GM10266 (cell line): ENCODE results near the gene MAP4.
A peak's percentile ranks its signal among the peaks of the same experiment; 100 is the strongest.

Experiments
- DNase-seq: peaks from one replicate; pipeline ENCODE4 v3.0.0; 2012; ENCODE audit errors: extremely low spot score
- CTCF ChIP-seq: IDR thresholded peaks from 2 replicates; pipeline ENCODE4 v1.5.1; 2012; ENCODE audit warnings: mild to moderate bottlenecking, low read depth; ENCODE audit not compliant: control insufficient read depth, insufficient read depth; ENCODE audit errors: missing control alignments

The MAP4 gene

GRCh38 chr3:47885168-47885567 is 131.0 kb downstream of the MAP4 start:
- no peak for DNase-seq
- no peak for TF ChIP-seq CTCF

DNA sequence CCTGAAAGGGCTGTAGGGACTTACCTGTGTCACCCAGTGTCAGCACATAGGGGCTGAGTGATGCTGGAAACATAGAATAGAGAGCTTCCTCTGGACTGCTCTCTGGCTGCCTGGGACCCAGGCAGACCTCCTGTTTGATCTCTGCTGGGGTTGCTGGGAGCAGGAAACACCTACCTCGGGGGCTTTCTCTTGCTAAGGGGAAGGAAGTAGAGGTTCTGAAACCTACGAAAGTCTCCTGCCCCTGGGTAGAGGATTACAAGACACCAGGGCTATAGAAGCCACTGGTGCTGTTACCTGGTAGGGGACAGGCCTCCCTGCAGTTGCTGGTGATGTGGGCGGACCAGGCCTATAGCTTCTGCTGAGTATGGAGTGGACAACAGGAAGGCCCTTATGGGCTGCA is 131.6 kb downstream of the MAP4 start:
- DNase-seq = peak; percentile 60
- TF ChIP-seq CTCF = no peak

DNA sequence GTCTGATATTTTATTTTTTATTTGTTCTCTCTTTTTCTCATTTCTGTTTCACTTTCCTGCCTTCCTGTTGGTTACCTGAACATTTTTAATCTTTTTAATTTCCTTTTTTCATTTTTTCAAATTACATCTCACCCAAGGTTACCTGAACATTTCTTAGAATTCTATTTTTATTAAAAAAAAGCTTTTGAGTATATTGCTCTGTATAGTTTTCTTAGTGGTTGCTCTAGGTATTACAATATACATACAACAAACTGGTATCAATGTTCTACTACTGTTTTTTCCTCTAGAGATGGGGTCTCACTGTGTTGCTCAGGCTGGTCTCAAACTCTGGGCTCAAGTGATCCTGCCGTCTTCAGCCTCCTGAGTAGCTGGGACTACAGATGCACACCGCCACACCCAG is 133.9 kb downstream of the MAP4 start:
- no peak for DNase-seq
- no peak for TF ChIP-seq CTCF

- DNase-seq = no peak
- TF ChIP-seq CTCF = no peak
Measured at GRCh38 chr3:47877719-47878118, 138.5 kb downstream of the MAP4 start.

DNA sequence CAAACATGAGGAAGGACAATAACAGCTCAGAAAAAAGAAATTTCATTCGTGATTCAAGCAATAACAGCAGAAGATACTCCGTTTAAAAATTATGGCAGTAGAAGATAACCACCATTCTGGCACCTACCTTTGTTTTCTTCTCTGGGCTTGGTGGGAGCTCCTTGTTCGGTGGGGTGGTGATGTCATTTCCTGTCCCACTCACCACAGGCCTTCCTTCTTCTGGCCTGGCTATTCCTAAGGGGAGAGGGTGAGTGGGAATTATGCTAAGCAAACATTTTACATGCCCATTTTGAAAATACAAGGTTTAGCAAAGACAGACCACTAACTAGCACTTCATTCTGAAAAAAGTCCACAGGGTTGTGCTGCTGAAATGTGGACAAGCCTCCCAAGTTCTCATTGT is 138.9 kb downstream of the MAP4 start:
- DNase-seq = no peak
- no peak for TF ChIP-seq CTCF

DNA sequence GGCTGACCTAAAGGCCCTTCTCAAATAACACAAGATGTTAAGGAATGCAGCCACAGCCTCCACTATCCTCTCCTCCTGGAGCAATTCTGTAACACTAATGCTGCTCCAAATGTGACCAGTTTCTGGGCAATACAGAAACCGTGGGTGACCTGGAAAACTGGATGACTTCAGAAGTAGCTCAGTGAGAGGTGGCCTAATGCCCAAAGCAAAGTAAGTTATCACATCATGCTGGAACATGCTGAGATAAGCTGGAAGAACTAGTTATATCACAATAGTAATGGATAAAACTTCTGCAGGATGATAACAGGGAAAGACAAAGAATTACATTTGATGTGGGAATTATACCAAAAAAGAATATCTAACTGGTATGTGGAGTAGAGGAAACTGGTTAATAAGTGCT is 141.3 kb downstream of the MAP4 start:
- no peak for DNase-seq
- TF ChIP-seq CTCF = no peak

GRCh38 chr3:47874438-47874837 is 141.8 kb downstream of the MAP4 start:
- no peak for DNase-seq
- TF ChIP-seq CTCF = no peak
